SK-N-SH (cell line): Measurements from ENCODE around the gene SPATA12. TPM values are rescaled to one million over a fixed set of nuclear protein-coding genes. Genes with fewer than 3 reads are reported as not detected.

ENCODE experiments used
- CTCF ChIA-PET: fragments of 300-600, 350-600 bp; formaldehyde crosslinking; extraction: SDS; loops from one replicate; lab custom pipeline; 2021; lab: Yijun Ruan, JAX
- POLR2A ChIA-PET: fragments of 350-600 bp; sonication (Branson Sonifier 250); formaldehyde crosslinking; extraction: SDS; loops from one replicate; lab custom pipeline; 2020; ENCODE audit warnings: antibody characterized with exemption, inconsistent platforms; lab: Yijun Ruan, JAX
- DNase-seq: peaks from one replicate; pipeline ENCODE4 v3.0.0; 2012
- H2AFZ ChIP-seq: fragments of 200-600 bp; sonication (generic); 2 replicates; pipeline ENCODE4 v1.8.1; 2016; ENCODE audit warnings: antibody characterized with exemption, mild to moderate bottlenecking, low read depth
- H3F3A ChIP-seq: fragments of 200-600 bp; sonication (generic); replicated peaks from 2 replicates; pipeline ENCODE3; 2016; ENCODE audit warnings: antibody characterized with exemption, mild to moderate bottlenecking; ENCODE audit not compliant: insufficient read depth
- H3K27ac ChIP-seq, 2 experiments: fragments of 200-500 bp in 1 of 2; fragments of 200-600 bp in 1 of 2; sonication (Bioruptor generic) in 1 of 2; sonication (generic), shearing (Covaris generic) in 1 of 2; 2 replicates each; pipeline versions ENCODE4 v1.5.1 to v1.6.1; 2014 to 2016; ENCODE audit warnings: low read depth in 2 of 2, inconsistent platforms in 1 of 2, low read length in 1 of 2, mild to moderate bottlenecking in 1 of 2, mixed read lengths in 1 of 2
- H3K27me3 ChIP-seq: fragments of 200-600 bp; sonication (generic), shearing (Covaris generic); 2 replicates; pipeline ENCODE4 v1.6.1; 2016; ENCODE audit warnings: mixed run types; ENCODE audit not compliant: insufficient read depth
- H3K36me3 ChIP-seq, 2 experiments: fragments of 200-500 bp in 1 of 2; fragments of 200-600 bp in 1 of 2; sonication (Bioruptor generic) in 1 of 2; sonication (generic) in 1 of 2; replicated peaks in 1 of 2; 2 replicates each; pipeline versions ENCODE3 to v1.5.1; 2014 to 2016; ENCODE audit warnings: low read length in 1 of 2, mild to moderate bottlenecking in 1 of 2; ENCODE audit not compliant: insufficient read depth in 2 of 2, control insufficient read depth in 1 of 2
- H3K4me1 ChIP-seq, 2 experiments: fragments of 200-500 bp in 1 of 2; fragments of 200-600 bp in 1 of 2; sonication (Bioruptor generic) in 1 of 2; sonication (generic), shearing (Covaris generic) in 1 of 2; 2 replicates each; pipeline versions ENCODE4 v1.5.1 to v1.6.1; 2014 to 2016; ENCODE audit warnings: low read depth in 1 of 2, low read length in 1 of 2, mixed run types in 1 of 2; ENCODE audit not compliant: insufficient read depth in 2 of 2, control insufficient read depth in 1 of 2
- H3K4me2 ChIP-seq: fragments of 200-600 bp; sonication (generic), shearing (Covaris generic); 2 replicates; pipeline ENCODE4 v1.6.1; 2017; ENCODE audit warnings: mixed run types
- H3K4me3 ChIP-seq, 2 experiments: fragments of 200-500 bp in 1 of 2; fragments of 200-600 bp in 1 of 2; sonication (Bioruptor generic) in 1 of 2; sonication (generic), shearing (Covaris generic) in 1 of 2; 2 replicates each; pipeline versions ENCODE4 v1.5.1 to v1.8.1; 2014 to 2016; ENCODE audit warnings: low read depth in 2 of 2, inconsistent platforms in 1 of 2, low read length in 1 of 2, mild to moderate bottlenecking in 1 of 2, mixed read lengths in 1 of 2, moderate library complexity in 1 of 2
- H3K79me2 ChIP-seq: fragments of 200-600 bp; sonication (generic); 2 replicates; pipeline ENCODE4 v1.8.1; 2017; ENCODE audit warnings: mild to moderate bottlenecking; ENCODE audit not compliant: insufficient read depth
- H3K9ac ChIP-seq: fragments of 200-600 bp; sonication (generic); 2 replicates; pipeline ENCODE4 v1.6.1; 2017; ENCODE audit warnings: mixed run types
- H3K9me2 ChIP-seq: fragments of 200-600 bp; sonication (generic); 2 replicates; pipeline ENCODE4 v1.6.1; 2017; ENCODE audit warnings: mixed run types
- H3K9me3 ChIP-seq: fragments of 200-600 bp; sonication (generic); 2 replicates; pipeline ENCODE4 v1.6.1; 2017; ENCODE audit warnings: mixed run types, mild to moderate bottlenecking, moderate library complexity
- H4K20me1 ChIP-seq: fragments of 200-600 bp; sonication (generic); 2 replicates; pipeline ENCODE4 v1.6.1; 2017; ENCODE audit warnings: mild to moderate bottlenecking, mixed run types; ENCODE audit not compliant: insufficient read depth
- CHD2 ChIP-seq: fragments of 150-350 bp; IDR thresholded peaks from 2 replicates; pipeline ENCODE4 v1.6.1; 2018; ENCODE audit warnings: low read length; ENCODE audit not compliant: partially characterized antibody
- ELF1 ChIP-seq: IDR thresholded peaks from 2 replicates; pipeline ENCODE4 v1.4.0; 2012
- GABPA ChIP-seq: IDR thresholded peaks from 2 replicates; pipeline ENCODE4 v1.4.0; 2012; ENCODE audit warnings: low read depth, mild to moderate bottlenecking
- JUND ChIP-seq: IDR thresholded peaks from 2 replicates; pipeline ENCODE4 v1.4.0; 2012
- MEF2A ChIP-seq: IDR thresholded peaks from 2 replicates; pipeline ENCODE4 v1.4.0; 2012; ENCODE audit warnings: low read depth, borderline replicate concordance
- MXI1 ChIP-seq: IDR thresholded peaks from 2 replicates; pipeline ENCODE4 v1.6.1; 2012; ENCODE audit warnings: mild to moderate bottlenecking, low read depth, low read length, improper control_type of control experiment
- PBX3 ChIP-seq: IDR thresholded peaks from 2 replicates; pipeline ENCODE4; 2012
- POLR2AphosphoS5 ChIP-seq: IDR thresholded peaks from 2 replicates; pipeline ENCODE4 v1.6.1; 2012; ENCODE audit warnings: low read depth, low read length
- RAD21 ChIP-seq: IDR thresholded peaks from 2 replicates; pipeline ENCODE4 v1.6.1; 2012; ENCODE audit warnings: mild to moderate bottlenecking, low read length
- RFX5 ChIP-seq: IDR thresholded peaks from 2 replicates; pipeline ENCODE4 v1.6.1; 2012; ENCODE audit warnings: mild to moderate bottlenecking, improper control_type of control experiment, low read length
- RXRA ChIP-seq: IDR thresholded peaks from 2 replicates; pipeline ENCODE4 v1.4.0; 2012; ENCODE audit warnings: low read depth, mild to moderate bottlenecking, borderline replicate concordance
- SMC3 ChIP-seq: IDR thresholded peaks from 2 replicates; pipeline ENCODE4 v1.6.1; 2012; ENCODE audit warnings: low read depth, low read length, improper control_type of control experiment
- TAF1 ChIP-seq: IDR thresholded peaks from 2 replicates; pipeline ENCODE4 v1.6.1; 2012; ENCODE audit warnings: low read depth, mild to moderate bottlenecking, low read length, moderate library complexity, borderline replicate concordance
- TCF12 ChIP-seq: IDR thresholded peaks from 2 replicates; pipeline ENCODE4 v1.4.0; 2012
- TEAD4 ChIP-seq: IDR thresholded peaks from 2 replicates; pipeline ENCODE4 v1.4.0; 2012; ENCODE audit warnings: mild to moderate bottlenecking, borderline replicate concordance; ENCODE audit not compliant: insufficient read depth
- WGBS: methylation state at CpG from one replicate; pipeline ENCODE4 v1.1.6; 2017; ENCODE audit warnings: low lambda C conversion rate; 5-methylcytosine and 5-hydroxymethylcytosine counted together
- polyA plus RNA-seq, 3 experiments: library from polyadenylated mRNA; depleted of rRNA; stranded (reverse); fragments of >200 nt; gene quantifications; 2 replicates each; pipeline ENCODE4 v1.2.3, GENCODE V29; 2012
- TF ChIP-seq, protein P1 (sequence below): fragments of 150-350 bp; IDR thresholded peaks from 2 replicates; pipeline ENCODE4 v1.6.1; 2017; ENCODE audit warnings: antibody characterized with exemption, low read length, low read depth, borderline replicate concordance
- TF ChIP-seq, protein P2 (sequence below): IDR thresholded peaks from 2 replicates; pipeline ENCODE4 v1.4.0; 2012; ENCODE audit warnings: low read depth, borderline replicate concordance

Gene SPATA12
- polyA plus RNA-seq, 1 of the 3 experiments (the other 2 are of a cell fraction) = 0.33 TPM

DNA sequence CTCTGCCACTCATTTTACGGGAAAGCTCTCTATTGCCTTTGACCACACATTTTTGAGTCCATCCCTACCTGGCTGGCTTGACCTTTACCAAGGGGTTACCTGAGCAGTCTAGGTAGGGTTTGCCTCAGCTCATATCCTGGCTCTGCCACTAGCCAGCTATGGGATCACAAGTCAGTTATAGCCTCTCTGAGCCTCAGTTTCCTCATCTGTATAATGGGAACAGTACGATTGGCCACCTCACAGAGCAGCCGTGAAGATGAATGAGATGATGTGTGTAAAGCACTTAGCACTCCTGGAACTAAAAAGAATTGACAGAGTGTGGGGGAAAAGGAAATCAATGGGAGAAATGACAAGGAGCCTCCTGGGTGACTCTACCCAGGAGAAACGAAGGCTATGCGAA is 28.0 kb downstream of the SPATA12 start:
- POLR2A ChIA-PET = no interaction called here
- Histone ChIP-seq H3K4me1 (no peaks in the 10 kb centered on the region), H3K9ac (no peak overlapping the region), H3K4me3 (no peak overlapping the region), H3K27me3 (no peaks in the 10 kb centered on the region), H3K79me2 (no peaks in the 10 kb centered on the region), H3K4me2 (no peak overlapping the region), H3K36me3 (peaks cover 0 to 4% of the 10 kb centered on the region in 2 experiments), H3F3A (no peaks in the 10 kb centered on the region), H3K9me3 (no peaks in the 10 kb centered on the region), H3K27ac (no peak overlapping the region), H4K20me1 (no peaks in the 10 kb centered on the region), H2AFZ (no peak overlapping the region), H3K9me2 (no peaks in the 10 kb centered on the region)
- TF ChIP-seq POLR2AphosphoS5 (no peak), TCF12 (no peak), RFX5 (no peak), PBX3 (no peak), RXRA (no peak), MEF2A (no peak), ELF1 (no peak), TEAD4 (no peak), JUND (no peak), TAF1 (no peak), GABPA (no peak), MXI1 (no peak)
- TF ChIP-seq, protein P1, sequence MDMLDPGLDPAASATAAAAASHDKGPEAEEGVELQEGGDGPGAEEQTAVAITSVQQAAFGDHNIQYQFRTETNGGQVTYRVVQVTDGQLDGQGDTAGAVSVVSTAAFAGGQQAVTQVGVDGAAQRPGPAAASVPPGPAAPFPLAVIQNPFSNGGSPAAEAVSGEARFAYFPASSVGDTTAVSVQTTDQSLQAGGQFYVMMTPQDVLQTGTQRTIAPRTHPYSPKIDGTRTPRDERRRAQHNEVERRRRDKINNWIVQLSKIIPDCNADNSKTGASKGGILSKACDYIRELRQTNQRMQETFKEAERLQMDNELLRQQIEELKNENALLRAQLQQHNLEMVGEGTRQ = no peak
- TF ChIP-seq, protein P2, sequence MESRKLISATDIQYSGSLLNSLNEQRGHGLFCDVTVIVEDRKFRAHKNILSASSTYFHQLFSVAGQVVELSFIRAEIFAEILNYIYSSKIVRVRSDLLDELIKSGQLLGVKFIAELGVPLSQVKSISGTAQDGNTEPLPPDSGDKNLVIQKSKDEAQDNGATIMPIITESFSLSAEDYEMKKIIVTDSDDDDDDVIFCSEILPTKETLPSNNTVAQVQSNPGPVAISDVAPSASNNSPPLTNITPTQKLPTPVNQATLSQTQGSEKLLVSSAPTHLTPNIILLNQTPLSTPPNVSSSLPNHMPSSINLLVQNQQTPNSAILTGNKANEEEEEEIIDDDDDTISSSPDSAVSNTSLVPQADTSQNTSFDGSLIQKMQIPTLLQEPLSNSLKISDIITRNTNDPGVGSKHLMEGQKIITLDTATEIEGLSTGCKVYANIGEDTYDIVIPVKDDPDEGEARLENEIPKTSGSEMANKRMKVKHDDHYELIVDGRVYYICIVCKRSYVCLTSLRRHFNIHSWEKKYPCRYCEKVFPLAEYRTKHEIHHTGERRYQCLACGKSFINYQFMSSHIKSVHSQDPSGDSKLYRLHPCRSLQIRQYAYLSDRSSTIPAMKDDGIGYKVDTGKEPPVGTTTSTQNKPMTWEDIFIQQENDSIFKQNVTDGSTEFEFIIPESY = no peak
- CTCF ChIA-PET = interaction anchor here (0.9 to 4.4 kb wide), 4 partner anchors 12 to 101 kb away, joined by 3 to 24 read pairs (median 4); no protein-coding TSS in a partner anchor
- 95% methylated on average over 5 of the region's 5 CpGs for WGBS
- no peak for DNase-seq

DNA sequence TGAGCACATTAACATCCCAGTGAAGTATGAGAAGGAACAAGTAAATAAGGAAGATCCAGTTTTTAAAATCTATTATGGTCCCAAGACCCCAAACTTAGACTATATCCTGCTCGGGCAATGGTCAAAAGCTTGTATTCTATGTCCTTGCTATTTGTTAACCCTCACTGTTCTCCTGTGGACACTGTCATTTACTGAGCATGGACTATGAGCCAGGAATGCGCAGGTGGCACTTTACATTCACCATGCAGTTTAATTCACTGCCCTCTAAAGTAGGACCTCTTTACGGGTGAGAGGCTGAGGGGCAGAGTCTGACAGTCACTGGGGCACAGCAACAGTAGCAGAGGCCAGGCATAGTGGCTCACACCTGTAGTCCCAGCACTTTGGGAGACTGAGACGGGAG is 28.6 kb downstream of the SPATA12 start:
- peaks cover 0 to 8% of the 10 kb centered on the region in 2 experiments for H3K36me3 ChIP-seq
- H3K79me2 ChIP-seq = no peaks in the 10 kb centered on the region
- H2AFZ ChIP-seq = no peak overlapping the region
- DNase-seq = no peak
- CTCF ChIA-PET = interaction anchor here (1.8 to 4.4 kb wide), 2 partner anchors 11 to 93 kb away, joined by 6 to 24 read pairs; no protein-coding TSS in a partner anchor
- H3K9me3 ChIP-seq = no peaks in the 10 kb centered on the region
- no peaks in the 10 kb centered on the region for H4K20me1 ChIP-seq
- H3K9ac ChIP-seq = no peak overlapping the region
- H3K9me2 ChIP-seq = no peaks in the 10 kb centered on the region
- H3K4me1 ChIP-seq = no peaks in the 10 kb centered on the region
- H3K27ac ChIP-seq = no peak overlapping the region
- H3F3A ChIP-seq = no peaks in the 10 kb centered on the region
- no peaks in the 10 kb centered on the region for H3K27me3 ChIP-seq
- H3K4me3 ChIP-seq = no peak overlapping the region
- TF ChIP-seq SMC3 (no peak), PBX3 (no peak), POLR2AphosphoS5 (no peak), TAF1 (no peak), CHD2 (no peak), RAD21 (no peak)
- TF ChIP-seq, protein P2 = no peak
- no peak overlapping the region for H3K4me2 ChIP-seq
- POLR2A ChIA-PET = no interaction called here
- 90% methylated on average over 3 of the region's 4 CpGs for WGBS
